GM18502 (cell line): ENCODE data around the gene GPC4.

Source experiments
- ATAC-seq: cut with Tn5 transposase; IDR thresholded peaks from one replicate; pipeline ENCODE4 v1.9.1; 2021; ENCODE audit warnings: mild to moderate bottlenecking; ENCODE audit not compliant: unreplicated experiment, poor library complexity

GPC4 gene

DNA sequence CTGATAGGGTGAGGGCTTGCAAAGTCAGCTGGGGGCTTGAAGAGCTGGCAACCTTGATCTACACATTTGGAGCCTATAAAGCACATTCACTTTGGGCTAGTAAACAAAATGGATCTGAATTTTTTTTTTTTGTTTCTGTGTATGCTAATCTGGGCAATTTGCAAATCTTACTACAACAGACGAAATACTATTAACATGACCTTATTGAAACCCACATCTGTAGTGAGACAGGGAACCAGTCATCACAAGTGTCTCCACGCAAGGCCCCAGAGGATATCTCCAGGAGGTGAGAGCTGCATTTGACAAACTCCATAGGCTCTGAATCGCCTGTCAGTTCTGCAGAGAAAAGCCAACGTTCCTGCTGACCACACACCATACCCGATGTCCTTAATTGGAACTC, 164.1 kb downstream of the GPC4 start:
- ATAC-seq: no peak

- ATAC-seq: no peak
Observed at GRCh38 chrX:133250184-133251100, 164.8 kb downstream of the GPC4 start.
